Ovary (tissue), 9 donors: Measurements from ENCODE around the gene HAPLN1. TPM values are rescaled to one million over a fixed set of nuclear protein-coding genes. Genes with fewer than 3 reads are reported as not detected.

ENCODE experiments used
- DNase-seq, 5 donors: peaks; one replicate each; pipeline ENCODE4 v3.0.0-alpha.2; 2019 to 2020
- H3K27ac ChIP-seq, 2 donors: fragments of 200-600 bp; one replicate each; pipeline versions ENCODE4 v1.5.1 to v1.8.0; 2019 to 2022
- H3K27me3 ChIP-seq: fragments of 200-600 bp; one replicate; pipeline ENCODE4 v1.8.0; 2022
- H3K36me3 ChIP-seq: fragments of 200-600 bp; sonication (generic); one replicate; pipeline ENCODE4 v1.5.1; 2019
- H3K4me1 ChIP-seq: one replicate; pipeline ENCODE4 v1.8.1; 2013; ENCODE audit warnings: mild to moderate bottlenecking, moderate library complexity; ENCODE audit not compliant: insufficient read depth
- H3K4me3 ChIP-seq: fragments of 200-600 bp; sonication (generic); one replicate; pipeline ENCODE4 v1.5.1; 2017
- H3K9me3 ChIP-seq, 2 donors: fragments of 200-600 bp in 1 of 2; sonication (generic) in 1 of 2; one replicate each; pipeline versions ENCODE4 v1.5.1 to v1.8.1; 2013 to 2019; ENCODE audit warnings: mild to moderate bottlenecking in 1 of 2, moderate library complexity in 1 of 2
- EP300 ChIP-seq: sonication (generic); formaldehyde crosslinking; IDR thresholded peaks from one replicate; pipeline ENCODE4 v1.6.1; 2017; ENCODE audit warnings: antibody characterized with exemption
- POLR2A ChIP-seq: fragments of 450-650 bp; IDR thresholded peaks from one replicate; pipeline ENCODE4 v1.6.1; 2017; ENCODE audit warnings: antibody characterized with exemption, mild to moderate bottlenecking, moderate library complexity
- WGBS, 3 donors: extraction: QIAGEN DNeasy Blood & Tissue Kit in 1 of 3; methylation state at CpG; one replicate each; pipeline versions ENCODE4 v1.1.5 to v1.1.7; 2013 to 2017; 5-methylcytosine and 5-hydroxymethylcytosine counted together
- intact Hi-C, 4 donors: fragments of 100-400 bp; cut with DNase I; formaldehyde crosslinking; loops; one replicate each; pipeline versions ENCODE4 v1.11.0 to v1.15.1; 2022 to 2023
- polyA plus RNA-seq, 2 donors: library from polyadenylated mRNA; stranded (reverse); fragments of 200-250 nt in 1 of 2; fragments of 350-450 nt in 1 of 2; fragmentation: Illumina TruSeq in 1 of 2; extraction: RNeasy Lipid Tissue Mini Kit (QIAGEN cat#74804) in 1 of 2; gene quantifications; one replicate each; pipeline ENCODE4 v1.2.3, GENCODE V29; 2013 to 2014
- total RNA-seq, 7 donors: library from RNA; depleted of rRNA in 2 of 7; stranded (reverse); fragments of >200 nt in 2 of 7; fragmentation: NEBNext Ultra II Directional in 3 of 7; extraction: Animal tissue kit (Norgen Biotek cat#: 25700) in 3 of 7; gene quantifications; one replicate each; pipeline versions ENCODE4 v1.1.0 to v1.2.4, GENCODE V29; 2016 to 2023
- TF ChIP-seq, protein P1 (sequence below), 3 donors: fragments of 450-650 bp in 2 of 3; fragments of 200-600 bp in 1 of 3; IDR thresholded peaks; one replicate each; pipeline versions ENCODE4 v1.5.1 to v1.8.0; 2016 to 2022; ENCODE audit warnings: antibody characterized with exemption in 3 of 3, mild to moderate bottlenecking in 1 of 3
- donor health status: DM: no; HTN: no; CAD: no; lungs with moderate emphysema.
- donor health status: DM: no; HTN: no; CAD: no.
- donor health status: Bipolar disorder and iron deficiency.
- donor health status: DM: yes; HTN: yes; CAD: no.
- donor health status: DM: no; HTN: no; CAD: no.
- donor health status: DM: yes; HTN: yes; CAD: no.

HAPLN1 gene
- total and polyA plus RNA-seq, 9 donors: 0.40 to 0.44 TPM; not detected in 7

DNA sequence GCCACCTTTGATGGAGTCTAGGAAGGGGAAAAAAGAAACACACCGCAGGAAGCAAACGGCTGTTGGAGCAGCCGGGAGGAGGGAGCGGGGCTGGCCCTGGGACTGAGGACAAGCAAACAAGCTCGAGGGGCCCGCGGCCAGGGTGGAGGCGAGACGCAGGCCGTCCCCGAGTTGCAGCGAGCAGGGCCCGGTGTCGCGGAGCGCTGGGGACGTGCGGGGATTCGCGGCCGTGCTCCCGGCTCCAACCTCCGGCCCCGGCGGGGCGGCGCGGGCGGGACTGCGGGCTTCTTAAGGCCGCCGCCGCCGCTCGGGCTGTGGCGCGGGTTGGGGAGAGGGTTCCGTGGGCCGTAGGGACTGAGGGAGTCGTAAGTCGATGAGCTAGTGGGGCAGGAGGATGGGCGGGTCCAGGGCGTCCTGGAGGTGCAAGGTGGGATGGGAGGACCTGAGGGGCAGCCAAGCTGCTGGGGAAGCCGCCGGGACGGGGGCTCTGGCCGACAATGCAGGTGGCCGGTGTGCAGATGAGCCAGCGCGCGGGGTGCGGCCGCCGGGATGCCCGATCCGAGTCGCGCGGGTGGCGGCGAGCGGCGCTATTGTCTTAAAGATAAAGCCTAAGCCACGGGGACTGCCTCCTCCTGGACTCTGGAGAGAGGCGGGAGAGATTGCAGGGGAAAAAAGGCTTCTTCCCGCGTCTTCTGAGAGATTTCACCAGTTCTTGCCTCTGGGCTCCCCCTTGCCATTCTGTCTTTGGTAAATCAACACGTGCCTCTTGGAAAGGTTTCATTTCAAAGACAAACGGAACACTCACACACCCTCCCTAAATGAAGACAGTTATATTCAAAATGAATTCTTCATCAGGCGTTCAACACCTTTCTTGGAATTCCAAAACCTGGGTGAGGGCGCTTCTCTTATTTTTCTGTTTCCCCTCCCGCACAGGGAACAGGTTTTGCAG, 1.6 kb upstream of the HAPLN1 start:
- Histone ChIP-seq H3K27me3 (no peaks in the 10 kb centered on the region), H3K27ac (no peak overlapping the region), H3K4me3 (peak overlapping the region; percentile 47), H3K36me3 (no peaks in the 10 kb centered on the region), H3K9me3 (no peaks in the 10 kb centered on the region), H3K4me1 (no peaks in the 10 kb centered on the region)
- intact Hi-C loops: no loop called here
- peak in 4 of 5 donors; percentile 32 to 53 (median 42) for DNase-seq
- WGBS, 3 donors: 3 to 4% (median 3%) methylated on average over 61 to 72 of the region's 72 CpGs
- no peak for TF ChIP-seq POLR2A
- no peak for TF ChIP-seq EP300
- TF ChIP-seq, protein P1, sequence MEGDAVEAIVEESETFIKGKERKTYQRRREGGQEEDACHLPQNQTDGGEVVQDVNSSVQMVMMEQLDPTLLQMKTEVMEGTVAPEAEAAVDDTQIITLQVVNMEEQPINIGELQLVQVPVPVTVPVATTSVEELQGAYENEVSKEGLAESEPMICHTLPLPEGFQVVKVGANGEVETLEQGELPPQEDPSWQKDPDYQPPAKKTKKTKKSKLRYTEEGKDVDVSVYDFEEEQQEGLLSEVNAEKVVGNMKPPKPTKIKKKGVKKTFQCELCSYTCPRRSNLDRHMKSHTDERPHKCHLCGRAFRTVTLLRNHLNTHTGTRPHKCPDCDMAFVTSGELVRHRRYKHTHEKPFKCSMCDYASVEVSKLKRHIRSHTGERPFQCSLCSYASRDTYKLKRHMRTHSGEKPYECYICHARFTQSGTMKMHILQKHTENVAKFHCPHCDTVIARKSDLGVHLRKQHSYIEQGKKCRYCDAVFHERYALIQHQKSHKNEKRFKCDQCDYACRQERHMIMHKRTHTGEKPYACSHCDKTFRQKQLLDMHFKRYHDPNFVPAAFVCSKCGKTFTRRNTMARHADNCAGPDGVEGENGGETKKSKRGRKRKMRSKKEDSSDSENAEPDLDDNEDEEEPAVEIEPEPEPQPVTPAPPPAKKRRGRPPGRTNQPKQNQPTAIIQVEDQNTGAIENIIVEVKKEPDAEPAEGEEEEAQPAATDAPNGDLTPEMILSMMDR (IDR thresholded peaks at IDR 0.05): no peak

DNA sequence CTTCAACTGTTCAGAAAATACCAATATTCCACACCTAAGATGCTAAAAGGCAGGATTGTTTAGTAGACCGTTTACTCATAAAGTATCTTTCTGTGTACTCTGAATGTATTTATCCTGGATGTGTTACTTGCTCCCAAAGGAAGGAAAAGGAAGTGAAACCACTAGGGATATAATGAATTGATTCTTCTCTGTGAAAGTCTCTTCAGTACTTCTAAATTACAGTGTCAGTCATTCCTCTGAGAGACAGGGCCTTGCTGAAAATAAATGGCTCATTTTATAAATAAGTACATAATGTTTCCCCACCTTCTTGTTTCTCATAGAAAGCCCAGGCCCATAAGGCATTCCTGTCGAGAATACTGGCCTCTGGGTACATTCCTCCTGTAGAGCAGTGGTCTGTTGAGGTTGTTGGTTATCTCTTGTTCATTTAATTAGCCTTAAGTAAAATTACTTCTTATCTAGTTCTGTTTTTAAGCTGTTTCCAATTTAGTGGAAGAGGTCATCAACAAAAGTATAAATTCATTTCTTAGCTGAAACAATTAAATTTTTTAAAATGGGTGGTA, 1.6 kb downstream of the HAPLN1 start:
- Histone ChIP-seq H3K4me1 (no peaks in the 10 kb centered on the region), H3K27ac (no peak overlapping the region), H3K4me3 (no peak overlapping the region), H3K36me3 (no peaks in the 10 kb centered on the region), H3K27me3 (no peaks in the 10 kb centered on the region), H3K9me3 (no peaks in the 10 kb centered on the region)
- intact Hi-C loops: no loop called here
- WGBS, 3 donors: 82 to 84% (median 83%) methylated on average over 2 of the region's 2 CpGs
- TF ChIP-seq EP300: no peak
- TF ChIP-seq, protein P1 (IDR thresholded peaks at IDR 0.05): no peak
- TF ChIP-seq POLR2A: no peak
- DNase-seq: no peak

DNA sequence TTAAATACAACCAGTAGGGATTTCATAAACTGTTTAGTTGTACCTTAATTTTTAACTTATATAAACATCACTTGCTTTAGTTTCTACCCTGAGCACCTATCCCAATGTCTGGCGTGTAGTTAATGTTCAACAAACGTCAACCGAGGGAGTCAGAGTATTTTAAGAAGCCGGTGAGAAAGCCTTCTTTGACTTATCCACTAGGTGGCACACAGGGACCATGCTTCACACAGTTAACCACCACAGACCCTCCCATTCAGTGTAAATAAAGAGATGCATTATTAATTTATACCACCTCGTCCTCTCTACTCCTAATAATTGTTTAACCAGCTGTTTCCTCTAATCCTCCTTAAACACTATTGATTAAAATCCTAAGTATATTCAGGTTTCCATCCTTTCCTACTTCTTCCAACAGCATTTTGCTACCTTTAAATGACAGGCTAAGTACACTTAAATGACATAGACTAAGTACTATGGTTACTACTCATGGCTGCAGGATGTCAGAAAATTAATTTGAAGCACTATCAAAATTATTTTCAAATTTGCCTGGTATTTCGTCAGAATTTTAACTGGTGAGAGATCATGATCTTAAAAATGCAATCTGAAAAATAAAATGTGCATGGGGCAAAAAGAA, 2.3 kb downstream of the HAPLN1 start:
- intact Hi-C loops: no loop called here
- 6 to 9% (median 8%) methylated on average over 6 of the region's 6 CpGs for WGBS, 3 donors
- TF ChIP-seq, protein P1 (IDR thresholded peaks at IDR 0.05): peak; percentile 23 to 60 (median 29)
- TF ChIP-seq EP300 (no peak), POLR2A (no peak)
- Histone ChIP-seq H3K4me3 (no peak overlapping the region), H3K36me3 (no peaks in the 10 kb centered on the region), H3K27me3 (no peaks in the 10 kb centered on the region), H3K27ac (no peak overlapping the region), H3K9me3 (no peaks in the 10 kb centered on the region), H3K4me1 (no peaks in the 10 kb centered on the region)
- DNase-seq: no peak

DNA sequence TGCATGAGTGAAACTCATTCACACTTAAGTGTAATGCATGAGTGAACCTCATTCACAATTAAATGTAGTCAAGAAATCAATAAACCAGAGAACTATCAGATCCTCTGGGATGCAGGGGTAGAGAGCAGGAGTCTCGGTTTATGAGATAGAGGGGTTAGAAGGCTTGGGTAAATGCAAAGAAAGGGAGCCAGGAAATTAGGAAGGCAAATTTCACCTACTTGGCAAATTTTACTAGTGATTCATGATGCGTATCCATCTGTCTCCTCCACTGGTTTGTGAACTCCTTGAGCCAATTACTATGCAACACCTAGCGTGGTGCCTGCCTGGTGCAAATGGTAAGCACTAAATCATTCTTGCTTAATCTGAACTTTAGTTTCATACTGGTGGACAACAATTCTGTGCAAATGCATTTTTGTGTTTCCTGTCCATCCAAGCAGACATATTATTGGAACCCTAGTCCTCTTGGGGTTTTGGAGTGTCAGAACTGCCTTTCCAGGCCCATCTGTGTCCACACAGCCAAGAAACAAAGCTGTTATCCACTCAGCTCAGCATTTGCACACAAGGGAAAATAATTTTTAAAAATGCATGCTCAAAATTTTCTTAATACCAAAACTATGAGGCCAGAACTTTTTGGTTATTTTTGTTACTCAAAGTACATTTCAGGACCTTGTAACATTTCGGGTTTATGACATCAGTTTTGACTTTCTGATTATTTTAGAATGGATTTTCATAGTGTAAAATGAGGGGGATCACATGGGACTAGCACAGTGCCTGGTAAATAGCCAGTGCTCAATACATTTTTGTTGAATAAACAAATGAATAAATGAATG, 5.2 kb downstream of the HAPLN1 start:
- Histone ChIP-seq H3K4me3 (no peak overlapping the region), H3K9me3 (no peaks in the 10 kb centered on the region), H3K27ac (no peak overlapping the region), H3K27me3 (no peaks in the 10 kb centered on the region), H3K36me3 (no peaks in the 10 kb centered on the region), H3K4me1 (no peaks in the 10 kb centered on the region)
- WGBS, 3 donors: 30 to 38% (median 30%) methylated on average over 4 of the region's 4 CpGs
- TF ChIP-seq, protein P1 (IDR thresholded peaks at IDR 0.05): no peak
- TF ChIP-seq POLR2A (no peak), EP300 (no peak)
- no peak for DNase-seq
- intact Hi-C loops: no loop called here
